ENCODE results near the gene TTC34. TPM values are rescaled to one million over a fixed set of nuclear protein-coding genes. Genes with fewer than 3 reads are reported as not detected.
"Not testable (repeated sequence)": the region's sequence is repeated elsewhere in the genome, so short reads cannot be mapped to it uniquely, and the experiment has no call there.

TTC34 gene
- total RNA-seq, 1 donor from 2014 or later = 3.6 TPM

DNA sequence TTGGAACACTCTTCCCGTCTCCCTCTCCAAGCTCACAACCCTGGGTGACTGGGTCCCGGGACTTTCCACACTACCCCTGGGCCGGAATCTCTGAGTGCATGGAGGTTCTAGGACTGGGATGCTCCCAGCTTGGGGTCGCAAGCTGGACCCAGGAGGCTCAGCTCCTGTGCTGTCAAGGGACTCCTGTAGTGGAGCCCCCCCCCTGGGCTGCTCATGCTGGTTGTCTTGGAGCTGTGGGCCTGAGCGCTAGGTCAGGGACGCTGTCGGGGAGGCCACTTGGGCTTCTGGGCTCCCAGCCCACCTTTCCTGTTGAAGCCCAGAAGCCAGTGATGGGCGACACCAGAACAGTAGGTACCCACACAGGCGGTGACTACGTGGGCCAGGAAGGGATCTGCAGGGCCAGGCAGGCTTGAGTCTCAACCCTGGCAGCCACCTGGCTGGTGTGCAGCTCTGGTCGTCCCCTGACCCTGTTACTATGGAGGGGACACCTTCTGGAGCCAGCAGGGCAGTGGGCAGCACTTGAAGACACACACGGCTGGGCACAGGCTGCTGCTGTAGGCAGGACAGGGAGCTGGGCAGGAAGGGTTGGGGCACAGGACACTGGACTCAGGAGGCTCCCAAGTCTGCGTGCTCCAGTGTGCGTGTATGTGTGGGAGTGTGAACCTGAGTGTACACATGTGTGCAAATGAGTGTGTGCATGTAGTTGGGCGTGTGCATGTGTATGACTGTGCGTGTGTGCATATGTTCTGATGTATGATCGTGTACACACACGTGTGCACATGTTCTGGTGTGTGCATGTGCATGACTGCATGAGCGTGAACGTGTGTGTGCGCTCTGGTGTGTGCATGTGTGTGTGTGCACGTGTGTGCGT, 171.6 kb downstream of the TTC34 start:
- Mint-ChIP-seq H3K36me3 (no peaks in the 10 kb centered on the region), H3K4me3 (no peak overlapping the region), H3K9me3 (peaks cover 6% of the 10 kb centered on the region), H3K27ac (no peak overlapping the region), H3K4me1 (no peaks in the 10 kb centered on the region), H3K27me3 (ENCODE audit: low read depth) (peaks cover 73% of the 10 kb centered on the region)
- TF ChIP-seq, protein P1, sequence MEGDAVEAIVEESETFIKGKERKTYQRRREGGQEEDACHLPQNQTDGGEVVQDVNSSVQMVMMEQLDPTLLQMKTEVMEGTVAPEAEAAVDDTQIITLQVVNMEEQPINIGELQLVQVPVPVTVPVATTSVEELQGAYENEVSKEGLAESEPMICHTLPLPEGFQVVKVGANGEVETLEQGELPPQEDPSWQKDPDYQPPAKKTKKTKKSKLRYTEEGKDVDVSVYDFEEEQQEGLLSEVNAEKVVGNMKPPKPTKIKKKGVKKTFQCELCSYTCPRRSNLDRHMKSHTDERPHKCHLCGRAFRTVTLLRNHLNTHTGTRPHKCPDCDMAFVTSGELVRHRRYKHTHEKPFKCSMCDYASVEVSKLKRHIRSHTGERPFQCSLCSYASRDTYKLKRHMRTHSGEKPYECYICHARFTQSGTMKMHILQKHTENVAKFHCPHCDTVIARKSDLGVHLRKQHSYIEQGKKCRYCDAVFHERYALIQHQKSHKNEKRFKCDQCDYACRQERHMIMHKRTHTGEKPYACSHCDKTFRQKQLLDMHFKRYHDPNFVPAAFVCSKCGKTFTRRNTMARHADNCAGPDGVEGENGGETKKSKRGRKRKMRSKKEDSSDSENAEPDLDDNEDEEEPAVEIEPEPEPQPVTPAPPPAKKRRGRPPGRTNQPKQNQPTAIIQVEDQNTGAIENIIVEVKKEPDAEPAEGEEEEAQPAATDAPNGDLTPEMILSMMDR (IDR thresholded peaks at IDR 0.05; ENCODE audit: unreplicated experiment) = no peak
- DNase-seq (ENCODE audit: low spot score in 2 of 2, unreplicated experiment in 2 of 2) = no peak

DNA sequence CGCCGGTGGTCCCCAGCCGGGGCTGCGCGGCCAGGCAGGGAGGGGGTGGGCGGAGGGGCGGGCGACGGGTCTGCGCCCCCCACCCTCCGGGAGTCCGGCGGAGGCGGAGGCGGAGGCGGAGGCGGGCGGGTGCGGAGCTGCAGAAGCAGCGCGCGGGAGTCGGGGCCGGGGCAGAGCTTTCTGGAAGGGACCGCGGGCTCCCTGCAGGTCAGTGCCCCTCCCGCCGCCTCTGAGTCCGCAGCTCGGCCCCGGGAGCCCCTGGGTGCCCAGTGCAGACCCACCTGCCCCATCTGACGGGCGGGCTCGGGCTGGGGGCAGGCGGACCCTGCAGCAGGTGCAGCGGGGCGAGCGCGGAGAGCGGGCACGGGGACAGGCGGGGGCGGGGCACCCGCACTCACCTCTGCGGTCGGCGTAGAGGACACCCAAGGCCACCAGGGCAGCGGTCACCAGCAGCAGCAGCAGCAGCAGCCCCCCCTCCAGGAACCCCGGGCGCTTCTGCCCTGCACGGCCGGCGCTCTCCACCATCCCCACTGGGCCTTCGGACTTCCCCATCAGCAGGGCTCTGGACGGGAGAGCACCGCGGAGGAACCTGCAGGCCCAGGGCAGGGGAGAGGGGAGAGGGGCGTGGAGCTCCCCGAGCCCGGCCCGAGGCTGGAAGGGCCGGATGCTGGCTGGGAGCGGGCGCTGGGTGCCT, 172.4 kb downstream of the TTC34 start:
- Mint-ChIP-seq H3K4me1 (no peaks in the 10 kb centered on the region), H3K27ac (no peak overlapping the region), H3K36me3 (no peaks in the 10 kb centered on the region), H3K9me3 (peaks cover 6% of the 10 kb centered on the region), H3K4me3 (no peak overlapping the region), H3K27me3 (ENCODE audit: low read depth) (peaks cover 80% of the 10 kb centered on the region)
- DNase-seq (ENCODE audit: low spot score in 2 of 2, unreplicated experiment in 2 of 2) = no peak
- TF ChIP-seq, protein P1 (IDR thresholded peaks at IDR 0.05; ENCODE audit: unreplicated experiment) = no peak

DNA sequence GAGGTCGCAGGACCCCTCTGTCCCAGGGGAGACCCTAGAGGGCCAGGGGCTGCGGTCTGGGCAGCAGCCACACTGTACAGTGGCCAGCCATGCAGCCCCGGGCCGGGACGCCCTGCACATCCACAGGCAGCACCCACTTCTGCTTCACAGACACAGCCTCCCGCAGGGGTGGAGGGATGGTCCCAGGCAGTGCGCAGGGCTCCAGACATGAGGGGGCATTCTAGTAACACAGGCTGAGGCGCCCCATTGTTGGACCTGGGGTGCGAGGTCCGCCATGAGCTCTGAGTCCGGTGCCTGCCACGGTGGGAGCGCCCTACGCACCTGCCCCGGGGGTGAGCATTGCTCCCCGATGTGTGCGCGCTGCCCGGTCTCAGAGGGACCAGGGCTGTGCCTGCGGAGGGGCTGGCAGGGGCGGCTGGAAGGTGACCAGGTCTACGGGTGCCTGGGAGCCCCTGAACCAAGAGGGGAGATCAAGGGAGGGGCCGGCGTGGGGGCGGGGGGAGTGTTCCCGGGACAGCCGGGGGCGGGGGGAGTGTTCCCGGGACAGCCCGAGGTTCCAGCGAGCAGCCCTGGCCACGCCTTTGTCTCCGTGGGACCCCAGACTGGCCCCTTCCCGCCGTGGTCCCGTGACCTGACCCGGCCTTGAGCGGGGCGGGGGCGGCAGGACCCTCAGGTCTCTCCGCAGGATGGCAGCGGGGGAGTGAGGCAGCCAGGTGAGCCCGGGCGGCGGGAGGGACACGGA, 173.1 kb downstream of the TTC34 start:
- H3K4me3 Mint-ChIP-seq = no peak overlapping the region
- no peak overlapping the region for H3K27ac Mint-ChIP-seq
- TF ChIP-seq, protein P1 (IDR thresholded peaks at IDR 0.05; ENCODE audit: unreplicated experiment) = no peak
- H3K27me3 Mint-ChIP-seq (ENCODE audit: low read depth) = peaks cover 87% of the 10 kb centered on the region
- peaks cover 6% of the 10 kb centered on the region for H3K9me3 Mint-ChIP-seq
- no peak for DNase-seq (ENCODE audit: low spot score in 2 of 2, unreplicated experiment in 2 of 2)
- no peaks in the 10 kb centered on the region for H3K36me3 Mint-ChIP-seq
- H3K4me1 Mint-ChIP-seq = no peaks in the 10 kb centered on the region

DNA sequence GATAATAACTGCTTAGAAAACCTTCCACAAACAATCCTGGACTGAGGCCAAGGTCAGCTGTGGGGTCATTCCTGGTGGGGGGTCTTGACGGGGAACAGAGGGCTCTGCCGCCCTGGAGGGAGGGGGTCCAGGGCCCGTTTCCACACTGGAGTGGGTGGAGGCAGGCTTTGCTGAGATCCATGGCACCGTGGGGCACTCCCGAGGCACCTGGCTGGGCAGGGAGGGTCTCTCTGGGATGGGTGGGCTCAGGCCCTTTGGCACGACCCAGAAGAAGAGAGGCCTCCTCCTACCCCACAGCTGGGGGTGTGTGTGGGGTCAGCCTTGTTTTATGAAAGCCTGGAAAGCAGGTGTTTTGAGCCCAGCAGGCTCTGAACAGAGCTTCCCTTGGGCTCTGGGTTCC, 173.7 kb downstream of the TTC34 start:
- H3K27ac Mint-ChIP-seq = no peak overlapping the region
- H3K4me1 Mint-ChIP-seq = no peaks in the 10 kb centered on the region
- H3K9me3 Mint-ChIP-seq = peaks cover 6% of the 10 kb centered on the region
- peaks cover 86% of the 10 kb centered on the region for H3K27me3 Mint-ChIP-seq (ENCODE audit: low read depth)
- no peak for DNase-seq (ENCODE audit: low spot score in 2 of 2, unreplicated experiment in 2 of 2)
- H3K36me3 Mint-ChIP-seq = no peaks in the 10 kb centered on the region
- TF ChIP-seq, protein P1 (IDR thresholded peaks at IDR 0.05; ENCODE audit: unreplicated experiment) = no peak
- H3K4me3 Mint-ChIP-seq = no peak overlapping the region

DNA sequence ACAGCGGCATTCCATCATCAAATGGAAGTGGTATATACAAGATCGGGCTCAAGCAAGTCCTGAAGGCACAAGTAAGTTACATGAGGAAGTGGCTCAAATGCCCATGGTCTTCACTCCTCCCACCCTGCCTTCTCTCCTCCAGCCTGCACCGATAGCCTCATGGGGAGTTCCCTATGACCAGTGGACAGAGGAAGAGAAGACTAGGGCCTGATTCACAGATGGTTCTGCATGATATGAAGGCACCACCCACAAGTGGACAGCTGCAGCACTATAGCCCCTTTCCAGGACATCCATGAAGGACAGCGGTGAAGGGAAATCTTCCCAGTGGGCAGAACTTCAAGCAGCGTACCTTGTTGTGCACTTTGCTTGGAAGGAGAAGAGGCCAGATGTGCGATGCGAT, 175.7 kb downstream of the TTC34 start:
- H3K4me3 Mint-ChIP-seq; DNase-seq (ENCODE audit: low spot score in 2 of 2, unreplicated experiment in 2 of 2); H3K27ac Mint-ChIP-seq; H3K4me1 Mint-ChIP-seq; H3K36me3 Mint-ChIP-seq; H3K9me3 Mint-ChIP-seq: not testable (repeated sequence)
- peaks cover 75% of the 10 kb centered on the region for H3K27me3 Mint-ChIP-seq (ENCODE audit: low read depth)

Measured in mesothelial cell of epicardium (in vitro differentiated cells).